NB4 (cell line): ENCODE results near the gene JPT2.

Source experiments
- DNase-seq: peaks from one replicate; pipeline ENCODE4 v3.0.0; 2010; ENCODE audit warnings: low read depth
- H3K4me3 ChIP-seq: one replicate; pipeline ENCODE4 v1.5.1; 2011; ENCODE audit warnings: mild to moderate bottlenecking, low read depth, low read length, moderate library complexity
- MYC ChIP-seq: IDR thresholded peaks from 2 replicates; pipeline ENCODE4 v1.6.1; 2011; ENCODE audit warnings: low read depth, low read length
- POLR2A ChIP-seq: IDR thresholded peaks from 2 replicates; pipeline ENCODE4 v1.6.1; 2011; ENCODE audit warnings: mild to moderate bottlenecking; ENCODE audit not compliant: insufficient read length; ENCODE audit errors: extremely low read depth
- TF ChIP-seq, protein P1 (sequence below): IDR thresholded peaks from one replicate; pipeline ENCODE4 v1.5.1; 2012; ENCODE audit warnings: low read depth, low read length
- TF ChIP-seq, protein P2 (sequence below): IDR thresholded peaks from 2 replicates; pipeline ENCODE4 v1.6.1; 2011; ENCODE audit warnings: low read depth, low read length

Gene JPT2

DNA sequence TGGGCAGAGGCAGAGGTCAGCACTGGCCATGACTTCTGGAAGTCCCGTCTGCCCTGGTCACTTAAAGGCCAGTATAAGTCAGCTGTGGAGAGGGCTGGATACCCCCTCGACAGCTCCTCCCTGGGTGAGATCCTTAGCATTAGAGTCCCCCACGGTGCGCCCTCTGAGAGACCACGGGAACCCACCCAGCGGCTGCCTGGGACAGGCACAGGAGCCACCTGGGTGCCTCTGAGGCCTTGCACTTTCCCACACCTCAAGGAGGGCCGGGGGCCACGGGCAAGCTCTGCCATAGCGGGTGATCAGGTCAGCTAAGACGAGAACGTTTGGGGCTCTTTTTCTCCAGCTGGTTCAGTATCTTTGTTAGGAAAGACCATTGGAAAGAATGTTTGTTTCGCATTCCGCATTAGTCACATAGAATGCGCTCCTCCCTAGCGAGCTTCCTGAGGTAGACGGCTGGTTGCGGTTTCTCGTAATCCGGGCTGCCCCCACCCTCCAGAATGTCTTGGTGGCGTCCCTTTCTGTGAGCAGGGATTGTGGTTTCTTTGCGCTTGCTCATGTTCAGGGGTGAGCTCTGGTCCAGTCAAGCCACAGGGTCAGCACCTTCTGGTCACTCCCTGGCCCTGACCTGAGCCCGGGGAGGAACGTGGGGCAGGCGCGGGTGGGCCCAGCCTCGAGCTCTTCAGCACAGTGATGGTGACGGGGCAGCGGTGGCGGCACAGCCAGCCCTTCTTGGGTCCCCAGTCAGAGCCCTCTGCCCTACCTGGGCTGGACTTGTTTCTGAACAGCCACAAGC is 68.0 kb downstream of the JPT2 start:
- TF ChIP-seq, protein P1, sequence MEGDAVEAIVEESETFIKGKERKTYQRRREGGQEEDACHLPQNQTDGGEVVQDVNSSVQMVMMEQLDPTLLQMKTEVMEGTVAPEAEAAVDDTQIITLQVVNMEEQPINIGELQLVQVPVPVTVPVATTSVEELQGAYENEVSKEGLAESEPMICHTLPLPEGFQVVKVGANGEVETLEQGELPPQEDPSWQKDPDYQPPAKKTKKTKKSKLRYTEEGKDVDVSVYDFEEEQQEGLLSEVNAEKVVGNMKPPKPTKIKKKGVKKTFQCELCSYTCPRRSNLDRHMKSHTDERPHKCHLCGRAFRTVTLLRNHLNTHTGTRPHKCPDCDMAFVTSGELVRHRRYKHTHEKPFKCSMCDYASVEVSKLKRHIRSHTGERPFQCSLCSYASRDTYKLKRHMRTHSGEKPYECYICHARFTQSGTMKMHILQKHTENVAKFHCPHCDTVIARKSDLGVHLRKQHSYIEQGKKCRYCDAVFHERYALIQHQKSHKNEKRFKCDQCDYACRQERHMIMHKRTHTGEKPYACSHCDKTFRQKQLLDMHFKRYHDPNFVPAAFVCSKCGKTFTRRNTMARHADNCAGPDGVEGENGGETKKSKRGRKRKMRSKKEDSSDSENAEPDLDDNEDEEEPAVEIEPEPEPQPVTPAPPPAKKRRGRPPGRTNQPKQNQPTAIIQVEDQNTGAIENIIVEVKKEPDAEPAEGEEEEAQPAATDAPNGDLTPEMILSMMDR = no peak
- TF ChIP-seq, protein P2, sequence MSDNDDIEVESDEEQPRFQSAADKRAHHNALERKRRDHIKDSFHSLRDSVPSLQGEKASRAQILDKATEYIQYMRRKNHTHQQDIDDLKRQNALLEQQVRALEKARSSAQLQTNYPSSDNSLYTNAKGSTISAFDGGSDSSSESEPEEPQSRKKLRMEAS = no peak
- TF ChIP-seq POLR2A = no peak
- TF ChIP-seq MYC = no peak
- no peak for DNase-seq
- no peak overlapping the region for H3K4me3 ChIP-seq

DNA sequence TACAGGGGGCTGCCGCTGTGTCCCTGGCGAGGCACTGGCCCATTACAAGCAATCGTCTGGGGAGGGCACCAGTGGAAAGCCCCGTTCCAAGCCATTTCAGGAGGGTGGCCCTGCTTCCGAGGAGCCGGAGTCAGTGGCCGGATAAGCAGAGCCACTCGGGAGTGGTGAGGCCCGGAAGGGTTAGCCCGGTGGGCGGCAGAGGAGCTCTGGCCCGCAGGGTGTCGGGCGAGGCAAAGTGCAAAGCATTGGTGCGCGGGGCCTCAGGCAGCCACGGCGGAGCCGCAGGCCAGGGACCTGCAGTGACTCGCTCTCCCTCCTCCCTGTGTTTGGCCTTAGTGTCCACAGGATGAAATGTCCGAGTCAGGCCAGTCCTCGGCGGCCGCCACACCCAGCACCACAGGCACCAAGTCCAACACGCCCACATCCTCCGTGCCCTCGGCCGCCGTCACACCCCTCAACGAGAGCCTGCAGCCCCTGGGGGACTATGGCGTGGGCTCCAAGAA is 68.7 kb downstream of the JPT2 start:
- no peak overlapping the region for H3K4me3 ChIP-seq
- TF ChIP-seq, protein P2 = no peak
- TF ChIP-seq MYC = no peak
- DNase-seq = no peak

DNA sequence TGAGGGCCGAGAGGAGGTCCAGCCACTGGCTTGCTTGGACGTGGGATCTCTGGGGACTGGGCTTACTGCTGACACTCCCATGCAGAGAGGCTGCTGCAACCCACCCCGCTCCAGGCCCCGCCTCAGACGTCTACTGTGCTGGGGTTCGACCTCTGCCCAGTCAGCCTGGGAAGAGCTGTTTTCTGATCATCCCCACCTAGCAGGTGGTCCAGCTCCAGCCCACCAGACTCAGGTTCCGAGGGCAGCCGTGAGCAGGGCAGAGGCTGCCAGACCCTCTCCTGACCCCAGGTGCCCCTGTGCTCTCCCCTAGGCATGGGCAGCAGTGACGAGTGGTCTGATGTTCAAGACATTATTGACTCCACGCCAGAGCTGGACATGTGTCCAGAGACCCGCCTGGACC is 69.9 kb downstream of the JPT2 start:
- DNase-seq = no peak
- H3K4me3 ChIP-seq = no peak overlapping the region
- TF ChIP-seq POLR2A = no peak
- TF ChIP-seq MYC = no peak
- TF ChIP-seq, protein P1 = no peak
- TF ChIP-seq, protein P2 = no peak

DNA sequence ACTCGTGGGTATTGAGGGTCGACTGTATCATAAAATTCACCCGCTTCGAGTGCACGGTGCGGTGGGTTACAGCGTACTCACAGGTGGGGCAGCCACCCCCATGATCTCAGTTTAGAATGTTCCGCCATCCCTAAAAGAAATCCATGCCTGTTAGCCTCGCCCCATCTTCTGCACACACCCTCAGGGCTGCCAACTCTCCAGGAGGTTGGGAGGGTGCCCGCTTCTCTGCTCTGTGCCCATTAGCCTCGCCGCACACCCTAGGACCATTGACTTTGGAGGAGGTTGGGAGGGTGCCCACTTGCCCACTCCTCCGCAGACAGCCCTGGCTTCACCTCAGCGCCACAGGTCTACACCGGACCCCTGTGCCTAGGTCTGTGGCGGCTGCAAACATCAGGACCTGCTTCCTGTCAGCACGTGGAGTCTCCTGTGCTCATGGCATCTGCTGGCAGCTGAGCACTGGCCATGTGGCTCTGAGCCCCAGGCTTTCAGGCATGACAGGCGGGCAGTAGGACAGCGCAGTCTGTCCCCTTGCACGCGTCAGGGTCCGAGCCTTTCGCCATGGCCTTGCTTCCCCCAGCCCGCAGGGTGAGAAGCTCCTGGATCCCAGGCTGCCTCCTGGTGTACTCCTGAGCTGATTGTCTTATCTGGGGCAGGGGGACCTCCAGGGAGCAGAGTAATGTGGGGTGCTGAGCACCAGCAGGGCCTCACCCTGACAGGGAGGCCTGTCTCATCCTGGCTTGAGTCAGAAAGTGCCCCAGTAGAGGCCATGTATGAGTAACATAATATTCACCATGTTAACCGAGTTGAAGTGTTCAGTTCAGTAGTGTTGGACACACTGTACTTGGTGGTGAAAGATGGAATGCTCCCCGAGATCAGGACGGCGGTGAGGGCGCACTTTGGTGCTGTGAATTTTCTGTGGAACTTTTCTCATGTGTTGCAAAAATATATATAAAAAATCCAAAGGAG is 71.4 kb downstream of the JPT2 start:
- TF ChIP-seq MYC (no peak), POLR2A (no peak)
- TF ChIP-seq, protein P2 = no peak
- TF ChIP-seq, protein P1 = no peak
- H3K4me3 ChIP-seq = no peak overlapping the region
- DNase-seq = no peak
